Right cardiac atrium (tissue), 5 donors: ENCODE results near the gene DCP1B. TPM values are rescaled to one million over a fixed set of nuclear protein-coding genes. Genes with fewer than 3 reads are reported as not detected.

ENCODE experiments used
- ATAC-seq, 2 donors: fragments of 200-7000 bp; cut with Tn5 transposase; one replicate each; pipeline versions ENCODE4 v1.8.0 to v1.9.1; 2020; ENCODE audit warnings: moderate library complexity in 2 of 2, mild to moderate bottlenecking in 1 of 2
- DNase-seq, 3 donors: peaks; one replicate each; pipeline ENCODE4 v3.0.0-alpha.2; 2020
- H3K27ac ChIP-seq: one replicate; pipeline ENCODE4 v1.5.1; 2013; ENCODE audit warnings: mild to moderate bottlenecking, low read length, control low read depth, moderate library complexity
- H3K27me3 ChIP-seq: one replicate; pipeline ENCODE4 v1.6.1; 2013; ENCODE audit not compliant: control insufficient read depth, insufficient read depth
- H3K4me1 ChIP-seq: one replicate; pipeline ENCODE4 v1.6.1; 2013; ENCODE audit warnings: low read length; ENCODE audit not compliant: control insufficient read depth, insufficient read depth
- H3K4me3 ChIP-seq: one replicate; pipeline ENCODE4 v1.5.1; 2013; ENCODE audit warnings: low read length, control low read depth
- H3K9me3 ChIP-seq: one replicate; pipeline ENCODE4 v1.6.1; 2013; ENCODE audit warnings: low read length; ENCODE audit not compliant: control insufficient read depth
- WGBS: extraction: QIAGEN DNeasy Blood & Tissue Kit; methylation state at CpG from one replicate; pipeline ENCODE4 v1.1.7; 2013; 5-methylcytosine and 5-hydroxymethylcytosine counted together
- intact Hi-C, 4 donors: fragments of 100-400 bp; cut with DNase I; formaldehyde crosslinking; loops; one replicate each; pipeline versions ENCODE4 v1.11.0 to v1.14.0; 2022 to 2023
- polyA plus RNA-seq: library from polyadenylated mRNA; stranded (reverse); fragments of 200-250 nt; gene quantifications from one replicate; pipeline ENCODE4 v1.2.3, GENCODE V29; 2013
- total RNA-seq, 4 donors: library from RNA; stranded (reverse); fragmentation: NEBNext Ultra II Directional; extraction: Animal tissue kit (Norgen Biotek cat#: 25700); gene quantifications; one replicate each; pipeline ENCODE4 v1.2.1, GENCODE V29; 2021
- donor health status: healthy with polysubstance abuse.
- donor health status: DM: no; HTN: yes; CAD: no.
- donor health status: DM: no; HTN: no; CAD: no.
- donor health status: DM: no; HTN: yes; CAD: no; lungs with severe emphysema.
- donor health status: DM: yes; HTN: yes; CAD: no.

DCP1B gene
- total and polyA plus RNA-seq, 5 donors, result 3.4 to 4.8 (median 3.5) TPM

DNA sequence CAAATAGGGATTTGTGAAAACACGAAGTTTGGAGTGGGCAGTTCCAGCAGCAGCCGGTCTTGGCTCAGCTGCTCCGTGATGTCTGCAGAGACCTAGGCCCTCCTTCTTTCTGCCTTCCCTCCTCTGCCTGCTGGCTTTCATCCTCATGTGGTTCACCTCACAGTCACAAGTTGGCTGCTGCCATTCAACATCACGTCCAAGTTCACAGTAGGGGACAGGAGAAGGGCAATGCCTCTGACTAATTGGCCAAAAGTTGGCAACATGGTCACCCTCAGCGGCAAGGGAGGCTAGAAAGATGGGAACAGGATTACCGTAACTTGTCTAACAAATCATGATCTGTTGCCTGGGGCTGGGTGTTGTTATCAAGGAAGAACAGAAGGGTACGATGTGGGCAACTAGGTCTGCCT lies 78.0 kb downstream of the DCP1B start:
- no peak for DNase-seq
- Histone ChIP-seq H3K27me3 (no peaks in the 10 kb centered on the region), H3K4me3 (no peak overlapping the region), H3K9me3 (no peaks in the 10 kb centered on the region), H3K4me1 (peaks cover 8% of the 10 kb centered on the region), H3K27ac (no peak overlapping the region)
- ATAC-seq, result peak; percentile 9 to 20
- intact Hi-C loops, result no loop called here
- 65% methylated on average over 7 of the region's 7 CpGs for WGBS

GRCh38 chr12:1925684-1926006 lies 78.6 kb downstream of the DCP1B start:
- intact Hi-C loops, result no loop called here
- Histone ChIP-seq H3K9me3 (no peaks in the 10 kb centered on the region), H3K4me3 (no peak overlapping the region), H3K27ac (no peak overlapping the region), H3K27me3 (no peaks in the 10 kb centered on the region), H3K4me1 (peaks cover 8% of the 10 kb centered on the region)
- WGBS, result 64% methylated on average over 3 of the region's 3 CpGs
- ATAC-seq (no peak), DNase-seq (no peak)

- intact Hi-C loops, result no loop called here
- no peak for ATAC-seq
- DNase-seq, result no peak
These were observed 79.1 kb downstream of the DCP1B start for GRCh38 chr12:1924996-1925683.

DNA sequence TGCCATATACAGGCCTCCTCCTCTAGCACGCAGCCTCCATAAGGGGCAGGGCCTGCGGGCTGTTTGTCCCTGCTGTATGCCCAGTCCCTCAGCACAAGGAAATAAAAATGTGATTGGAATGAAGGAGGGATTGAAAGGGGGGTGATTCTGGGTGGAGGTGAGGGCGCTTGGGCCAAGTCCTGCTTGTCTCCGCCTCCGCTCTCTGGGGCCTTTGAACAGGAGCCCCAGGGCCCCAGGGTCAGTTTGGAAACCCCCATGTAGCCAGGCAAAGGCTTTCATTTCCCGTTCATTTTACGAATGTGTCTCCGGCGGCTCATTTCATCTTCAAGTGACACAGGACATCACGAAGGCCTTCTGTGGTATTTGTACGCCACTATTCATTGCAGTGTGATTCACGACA lies 81.3 kb downstream of the DCP1B start:
- intact Hi-C loops, result no loop called here
- Histone ChIP-seq H3K27ac (no peak overlapping the region), H3K4me3 (no peak overlapping the region), H3K9me3 (no peaks in the 10 kb centered on the region), H3K4me1 (peaks cover 8% of the 10 kb centered on the region), H3K27me3 (no peaks in the 10 kb centered on the region)
- 93% methylated on average over 12 of the region's 12 CpGs for WGBS
- DNase-seq (no peak), ATAC-seq (no peak)

More at GRCh38 chr12:1924996-1925683, 79.1 kb downstream of the DCP1B start:
- no peak overlapping the region for H3K27ac ChIP-seq
- no peak overlapping the region for H3K4me3 ChIP-seq
- H3K27me3 ChIP-seq, result no peaks in the 10 kb centered on the region
- no peaks in the 10 kb centered on the region for H3K9me3 ChIP-seq
- H3K4me1 ChIP-seq, result peaks cover 8% of the 10 kb centered on the region
- WGBS, result 72% methylated on average over 7 of the region's 7 CpGs

DNA sequence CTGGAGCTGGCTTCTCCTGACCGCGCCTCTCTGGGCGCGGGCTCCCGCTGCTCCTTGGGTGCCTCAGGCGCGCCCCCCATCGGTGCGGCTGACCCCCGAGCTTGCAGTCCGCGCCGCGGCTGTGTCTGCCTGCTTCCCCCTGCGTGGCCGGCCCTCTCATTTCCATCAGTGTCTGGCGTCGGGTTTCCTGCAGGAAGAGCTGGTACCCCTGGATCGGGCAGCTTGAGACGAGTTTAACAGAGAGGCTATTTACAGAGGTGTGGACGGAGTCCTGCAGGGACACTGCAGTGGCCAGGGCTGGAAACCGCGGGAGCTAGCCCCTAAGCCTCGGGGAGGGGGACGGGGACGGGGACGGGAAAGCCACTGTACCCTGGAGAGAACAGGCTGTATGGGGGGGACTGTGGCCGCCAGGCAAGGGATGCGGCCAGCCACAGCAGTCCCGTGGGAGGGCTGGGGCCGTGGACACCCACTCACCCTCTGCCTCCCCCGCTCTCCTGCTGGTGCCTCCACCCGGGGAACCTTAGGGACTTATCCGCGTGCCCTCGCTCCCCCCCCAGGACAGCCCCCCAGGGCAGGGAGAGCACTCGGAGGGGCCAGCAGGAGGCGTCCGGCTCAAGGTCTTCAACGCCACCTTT lies 82.1 kb downstream of the DCP1B start:
- Histone ChIP-seq H3K27me3 (no peaks in the 10 kb centered on the region), H3K9me3 (no peaks in the 10 kb centered on the region), H3K4me3 (no peak overlapping the region), H3K27ac (no peak overlapping the region), H3K4me1 (peaks cover 6% of the 10 kb centered on the region)
- peak in 1 of 2 donors; percentile 6 for ATAC-seq
- DNase-seq, result peak in 2 of 3 donors; percentile 40 to 52
- intact Hi-C loops, result no loop called here
- 77% methylated on average over 40 of the region's 40 CpGs for WGBS

GRCh38 chr12:1920971-1921370 lies 83.3 kb downstream of the DCP1B start:
- Histone ChIP-seq H3K4me3 (no peak overlapping the region), H3K27ac (no peak overlapping the region), H3K27me3 (no peaks in the 10 kb centered on the region), H3K9me3 (no peaks in the 10 kb centered on the region), H3K4me1 (peaks cover 6% of the 10 kb centered on the region)
- intact Hi-C loops, result no loop called here
- DNase-seq (peak in 2 of 3 donors; percentile 74 to 79), ATAC-seq (no peak)
- WGBS, result 76% methylated on average over 17 of the region's 17 CpGs

DNA sequence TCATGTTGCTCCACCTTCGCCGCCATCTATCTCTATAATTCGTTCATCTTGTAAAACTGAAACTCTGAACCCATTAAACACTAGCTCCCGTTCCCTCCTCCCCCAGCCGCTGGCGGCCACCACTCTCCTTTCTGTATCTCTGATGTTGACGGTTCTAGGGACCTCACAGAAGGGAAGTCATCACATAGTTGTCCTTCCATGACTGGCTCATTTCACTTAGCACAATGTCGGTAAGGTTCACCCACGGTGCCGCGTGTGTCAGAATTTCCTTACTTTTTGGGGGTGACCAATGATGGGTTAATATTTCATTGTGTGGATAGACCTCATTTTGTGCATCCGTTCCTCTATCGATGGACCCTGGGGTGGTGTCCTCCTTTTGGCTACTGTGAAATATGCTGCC lies 83.8 kb downstream of the DCP1B start:
- intact Hi-C loops, result no loop called here
- Histone ChIP-seq H3K27ac (no peak overlapping the region), H3K4me3 (no peak overlapping the region), H3K4me1 (peaks cover 6% of the 10 kb centered on the region), H3K27me3 (no peaks in the 10 kb centered on the region), H3K9me3 (no peaks in the 10 kb centered on the region)
- 92% methylated on average over 13 of the region's 13 CpGs for WGBS
- ATAC-seq (no peak), DNase-seq (no peak)

DNA sequence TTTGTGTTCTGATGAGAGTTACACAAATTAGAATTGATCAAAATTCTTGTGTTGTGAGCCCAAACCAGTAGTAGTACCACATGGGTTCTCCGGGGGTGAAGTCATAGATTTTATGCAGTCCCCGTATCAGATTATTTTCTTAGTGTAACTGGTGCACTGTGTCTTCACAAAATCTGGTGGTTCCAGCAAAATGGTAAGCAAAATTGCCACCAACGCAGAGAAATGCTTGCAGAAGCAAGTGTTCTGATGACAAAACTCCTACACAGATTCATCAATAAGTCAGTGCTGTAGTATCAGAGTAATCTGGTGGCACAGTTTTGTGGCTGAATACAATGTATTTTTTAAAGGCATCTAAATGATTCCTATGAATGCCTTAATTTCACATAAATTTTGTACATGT lies 84.5 kb downstream of the DCP1B start:
- Histone ChIP-seq H3K9me3 (no peaks in the 10 kb centered on the region), H3K4me1 (peaks cover 5% of the 10 kb centered on the region), H3K4me3 (no peak overlapping the region), H3K27ac (no peak overlapping the region), H3K27me3 (no peaks in the 10 kb centered on the region)
- intact Hi-C loops, result no loop called here
- DNase-seq, result no peak
- WGBS, result 88% methylated on average over 3 of the region's 3 CpGs
- ATAC-seq, result no peak

DNA sequence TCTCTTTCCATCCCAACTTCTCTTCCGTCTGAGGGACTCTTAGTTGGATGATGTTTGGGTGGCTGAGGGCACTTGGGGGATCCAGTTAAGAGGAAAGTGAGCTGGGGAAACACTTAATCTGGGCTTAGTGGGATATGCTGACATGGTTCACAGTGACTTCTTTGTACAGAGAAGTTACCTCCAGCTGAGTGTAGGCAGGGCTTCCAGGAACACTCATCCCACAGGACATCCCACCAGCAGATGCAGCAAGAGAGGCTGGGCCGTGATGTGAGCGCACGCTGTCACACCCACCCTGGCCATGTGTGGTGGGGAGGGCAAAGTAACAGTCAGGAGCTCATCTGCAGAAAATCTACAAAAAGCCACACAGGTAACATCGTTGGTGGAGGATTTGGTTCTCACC lies 85.0 kb downstream of the DCP1B start:
- intact Hi-C loops, result no loop called here
- H3K27ac ChIP-seq, result no peak overlapping the region
- no peak for ATAC-seq

GRCh38 chr12:1918884-1919236 lies 85.4 kb downstream of the DCP1B start:
- Histone ChIP-seq H3K27ac (no peak overlapping the region), H3K4me1 (peaks cover 5% of the 10 kb centered on the region), H3K4me3 (no peak overlapping the region), H3K27me3 (no peaks in the 10 kb centered on the region), H3K9me3 (no peaks in the 10 kb centered on the region)
- ATAC-seq (no peak), DNase-seq (peak in 1 of 3 donors; percentile 49)
- WGBS, result 73% methylated on average over 6 of the region's 6 CpGs
- intact Hi-C loops, result no loop called here

More for the DNA sequence above, 85.0 kb downstream of the DCP1B start:
- no peak for DNase-seq
- WGBS, result 91% methylated on average over 5 of the region's 5 CpGs
- Histone ChIP-seq H3K4me1 (peaks cover 5% of the 10 kb centered on the region), H3K27me3 (no peaks in the 10 kb centered on the region), H3K4me3 (no peak overlapping the region), H3K9me3 (no peaks in the 10 kb centered on the region)

DNA sequence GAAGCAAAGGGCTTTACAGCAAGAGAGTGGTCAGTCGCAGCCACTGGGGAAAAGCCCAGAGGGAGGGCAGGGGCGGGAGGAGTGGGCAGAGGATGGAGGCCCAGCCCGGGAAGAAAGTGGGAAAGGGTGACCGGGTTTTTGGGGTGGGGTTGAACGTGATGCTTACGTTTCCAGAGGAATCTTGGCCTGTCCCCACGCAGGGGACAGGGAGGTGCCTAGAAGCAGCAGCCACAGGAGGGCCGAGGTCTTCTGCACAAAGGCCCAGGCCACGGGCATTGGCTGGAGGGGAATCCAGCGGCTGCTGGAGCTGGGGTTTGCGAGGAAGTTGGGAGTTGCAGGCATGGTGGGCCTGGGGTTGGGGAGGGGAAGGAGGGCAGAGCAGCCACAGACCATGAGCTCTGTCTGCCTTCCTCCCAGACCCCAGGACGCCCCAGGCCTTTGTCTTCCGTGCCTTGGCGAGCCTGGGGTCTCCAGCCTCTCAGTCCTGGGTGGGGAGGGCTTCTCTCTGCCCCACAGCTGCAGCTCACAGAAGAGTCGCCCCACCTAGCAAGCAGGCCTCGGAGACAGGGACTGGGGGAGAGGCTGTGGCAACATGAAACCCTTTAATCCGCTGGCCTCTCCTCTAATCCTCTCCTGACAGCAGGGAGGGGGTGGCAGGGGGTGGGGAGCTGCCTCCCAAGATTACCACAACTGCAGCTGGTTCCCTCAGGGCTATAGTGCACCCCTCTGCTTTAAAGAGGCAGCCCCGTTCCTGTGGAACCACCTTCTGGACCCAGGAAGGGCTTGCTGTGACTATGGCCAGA lies 86.0 kb downstream of the DCP1B start, which contains the start of gene CACNA2D4:
Gene CACNA2D4 (minus strand): TSS at position 572 of the 803 bp plus-strand sequence. CDS start 179 bp downstream, at position 393.
- DNase-seq, result peak in 2 of 3 donors; percentile 38 to 52
- 59% methylated on average over 18 of the region's 18 CpGs for WGBS
- peaks cover 5% of the 10 kb centered on the region for H3K4me1 ChIP-seq
- H3K27ac ChIP-seq, result no peak within 1 kb of the TSS
- H3K9me3 ChIP-seq, result no peaks in the 10 kb centered on the region
- intact Hi-C loops, result no loop called here
- no peak for ATAC-seq
- H3K27me3 ChIP-seq, result no peaks in the 10 kb centered on the region
- no peak within 1 kb of the TSS for H3K4me3 ChIP-seq
